Prostate gland (tissue), 1 donor: ENCODE data around the gene TEX14.

Source experiments
- POLR2A ChIP-seq: fragments of 450-650 bp; IDR thresholded peaks from one replicate; pipeline ENCODE4 v1.6.1; 2016; ENCODE audit warnings: antibody characterized with exemption, mild to moderate bottlenecking
- POLR2AphosphoS5 ChIP-seq: sonication (generic); formaldehyde crosslinking; IDR thresholded peaks from one replicate; pipeline ENCODE4 v1.6.1; 2017; ENCODE audit warnings: antibody characterized with exemption

- TF ChIP-seq POLR2A (no peak), POLR2AphosphoS5 (no peak)
Measured at GRCh38 chr17:58605986-58606385, 85.9 kb downstream of the TEX14 start.
